Gastrocnemius medialis (tissue), 4 donors: ENCODE measurements around the gene SLC22A6.

Experiments used
- CTCF ChIP-seq, 5 experiments: fragments of 450-650 bp in 3 of 5; fragments of 200-600 bp in 2 of 5; sonication (generic) in 2 of 5; IDR thresholded peaks in 4 of 5; conservative IDR thresholded peaks in 1 of 5; 1 replicate in 4 of 5; 2 replicates in 1 of 5; pipeline ENCODE4 v1.5.1; 2016 to 2019; ENCODE audit warnings: antibody characterized with exemption in 5 of 5, mild to moderate bottlenecking in 3 of 5, moderate library complexity in 3 of 5
- POLR2A ChIP-seq, 2 donors: fragments of 450-650 bp; IDR thresholded peaks; one replicate each; pipeline ENCODE4 v1.6.1; 2017; ENCODE audit warnings: antibody characterized with exemption in 2 of 2, mild to moderate bottlenecking in 2 of 2, moderate library complexity in 2 of 2

- TF ChIP-seq CTCF (IDR thresholded peaks at IDR 0.05 in 4 of 5, conservative IDR thresholded peaks at IDR 0.05 in 1 of 5): no peak
- TF ChIP-seq POLR2A (IDR thresholded peaks at IDR 0.05): no peak
Measured at GRCh38 chr11:62933285-62933684, 51.5 kb downstream of the SLC22A6 start.
